GM23338 (cell line): ENCODE data around the gene UNC5C. TPM values are rescaled to one million over a fixed set of nuclear protein-coding genes. Genes with fewer than 3 reads are reported as not detected.

ENCODE experiments used
- ATAC-seq: fragments of 200-7000 bp; cut with Tn5 transposase; 3 replicates; pipeline ENCODE4 v1.9.1; 2020
- DNase-seq: peaks from one replicate; pipeline ENCODE4 v3.0.0-alpha.2; 2015; ENCODE audit warnings: low spot score
- H2AFZ ChIP-seq: fragments of 200-600 bp; sonication (generic); 2 replicates; pipeline ENCODE4 v1.8.0; 2016; ENCODE audit warnings: antibody characterized with exemption, mild to moderate bottlenecking, moderate library complexity
- H3F3A ChIP-seq: fragments of 200-600 bp; sonication (generic); replicated peaks from 2 replicates; pipeline ENCODE4 v1.8.0; 2017; ENCODE audit warnings: antibody characterized with exemption, mixed run types, low read depth
- H3K27ac ChIP-seq: fragments of 200-600 bp; sonication (generic); 2 replicates; pipeline ENCODE4 v1.6.1; 2016; ENCODE audit warnings: low read depth
- H3K27me3 ChIP-seq: fragments of 200-600 bp; sonication (generic); 2 replicates; pipeline ENCODE4 v1.8.0; 2016; ENCODE audit warnings: mild to moderate bottlenecking, mixed run types, moderate library complexity; ENCODE audit not compliant: insufficient read depth
- H3K36me3 ChIP-seq: fragments of 200-600 bp; sonication (generic); 2 replicates; pipeline ENCODE4 v1.8.0; 2016; ENCODE audit warnings: mild to moderate bottlenecking; ENCODE audit not compliant: insufficient read depth
- H3K4me1 ChIP-seq: fragments of 200-600 bp; sonication (generic); 2 replicates; pipeline ENCODE4 v1.8.0; 2016; ENCODE audit warnings: mild to moderate bottlenecking, moderate library complexity; ENCODE audit not compliant: insufficient read depth
- H3K4me2 ChIP-seq: fragments of 200-600 bp; sonication (generic); 2 replicates; pipeline ENCODE4 v1.7.1; 2017; ENCODE audit warnings: mixed run types
- H3K4me3 ChIP-seq: fragments of 200-600 bp; sonication (generic); 2 replicates; pipeline ENCODE4 v1.6.1; 2016; ENCODE audit warnings: mixed run types
- H3K79me2 ChIP-seq: fragments of 200-600 bp; sonication (generic); replicated peaks from 2 replicates; pipeline ENCODE4 v1.8.0; 2017; ENCODE audit warnings: mild to moderate bottlenecking; ENCODE audit not compliant: insufficient read depth
- H3K9me2 ChIP-seq: fragments of 200-600 bp; sonication (generic); 2 replicates; pipeline ENCODE4 v1.8.0; 2017; ENCODE audit not compliant: insufficient read depth
- H4K20me1 ChIP-seq: fragments of 200-600 bp; sonication (generic); replicated peaks from 2 replicates; pipeline ENCODE4 v1.8.0; 2017; ENCODE audit warnings: mild to moderate bottlenecking; ENCODE audit not compliant: insufficient read depth
- H3K27ac Mint-ChIP-seq: 2 replicates; pipeline ENCODE4 v1.8.0; 2020; ENCODE audit warnings: inconsistent platforms, mild to moderate bottlenecking, moderate library complexity, mixed read lengths
- H3K27me3 Mint-ChIP-seq: 3 replicates; pipeline ENCODE4 v1.8.0; 2022; ENCODE audit warnings: low read depth, mild to moderate bottlenecking, moderate library complexity, mixed read lengths, inconsistent platforms; ENCODE audit not compliant: insufficient read depth, poor library complexity
- H3K36me3 Mint-ChIP-seq: 3 replicates; pipeline ENCODE4 v1.8.0; 2021; ENCODE audit warnings: low read depth, mild to moderate bottlenecking, inconsistent platforms, moderate library complexity, mixed read lengths
- H3K4me1 Mint-ChIP-seq: 3 replicates; pipeline ENCODE4 v1.8.0; 2020; ENCODE audit warnings: mild to moderate bottlenecking, inconsistent platforms, mixed read lengths
- H3K4me3 Mint-ChIP-seq: 3 replicates; pipeline ENCODE4 v1.8.0; 2021; ENCODE audit warnings: moderate library complexity, mild to moderate bottlenecking, inconsistent platforms, mixed read lengths
- H3K9me3 Mint-ChIP-seq: 3 replicates; pipeline ENCODE4 v1.8.0; 2020; ENCODE audit warnings: moderate library complexity, mild to moderate bottlenecking, inconsistent platforms, mixed read lengths
- CREB1 ChIP-seq: fragments of 250-450 bp; sonication (Bioruptor Pico); IDR thresholded peaks from 2 replicates; pipeline ENCODE4 v1.5.0; 2020; ENCODE audit warnings: low read depth, mild to moderate bottlenecking, moderate library complexity
- CTCF ChIP-seq, 2 experiments: fragments of 200-600 bp in 1 of 2; sonication (generic) in 1 of 2; conservative IDR thresholded peaks; 2 replicates each; pipeline versions ENCODE4 v1.5.1 to v1.6.1; 2016 to 2017; ENCODE audit warnings: antibody characterized with exemption in 2 of 2, low read depth in 2 of 2, mild to moderate bottlenecking in 2 of 2, moderate library complexity in 1 of 2
- EZH2 ChIP-seq: fragments of 200-600 bp; sonication (generic); IDR thresholded peaks from one replicate; pipeline ENCODE4 v1.8.0; 2017; ENCODE audit warnings: antibody characterized with exemption, mild to moderate bottlenecking, low read depth; ENCODE audit not compliant: unreplicated experiment
- EZH2phosphoT487 ChIP-seq: fragments of 200-600 bp; sonication (generic); IDR thresholded peaks from one replicate; pipeline ENCODE4 v1.8.1; 2018; ENCODE audit warnings: antibody characterized with exemption; ENCODE audit not compliant: unreplicated experiment
- JUNB ChIP-seq: IDR thresholded peaks from one replicate; pipeline ENCODE4 v1.6.1; 2016; ENCODE audit warnings: antibody characterized with exemption; ENCODE audit not compliant: unreplicated experiment
- NANOG ChIP-seq: IDR thresholded peaks from 2 replicates; pipeline ENCODE4 v1.6.1; 2016; ENCODE audit warnings: antibody characterized with exemption, borderline replicate concordance
- POLR2AphosphoS5 ChIP-seq: IDR thresholded peaks from 2 replicates; pipeline ENCODE4 v1.6.1; 2016; ENCODE audit warnings: antibody characterized with exemption, low read depth
- STAT1 ChIP-seq: IDR thresholded peaks from one replicate; pipeline ENCODE4 v1.6.1; 2016; ENCODE audit warnings: antibody characterized with exemption; ENCODE audit not compliant: unreplicated experiment
- ZNF114 ChIP-seq: fragments of 250-450 bp; sonication (Bioruptor Pico); IDR thresholded peaks from 2 replicates; pipeline ENCODE4 v1.5.0; 2020; ENCODE audit warnings: mild to moderate bottlenecking, moderate library complexity
- ZNF331 ChIP-seq: fragments of 250-450 bp; sonication (Bioruptor Pico); IDR thresholded peaks from 2 replicates; pipeline ENCODE4 v1.5.0; 2020; ENCODE audit warnings: low read depth, mild to moderate bottlenecking, moderate library complexity
- polyA plus RNA-seq: library from polyadenylated mRNA; unstranded; fragments of >200 nt; fragmentation: Nextera tagmentation; extraction: Ambion mirVana; gene quantifications from 2 replicates; pipeline ENCODE4 v1.2.1, GENCODE V29; 2016
- total RNA-seq: library from RNA; depleted of rRNA; stranded (reverse); fragments of >200 nt; shearing (Covaris generic); gene quantifications from 2 replicates; pipeline ENCODE4 v1.2.3, GENCODE V29; 2014
- TF ChIP-seq, protein P1 (sequence below): fragments of 250-450 bp; sonication (Bioruptor Pico); IDR thresholded peaks from 2 replicates; pipeline ENCODE4 v1.5.0; 2020; ENCODE audit warnings: mild to moderate bottlenecking, moderate library complexity
- TF ChIP-seq, protein P2 (sequence below): IDR thresholded peaks from one replicate; pipeline ENCODE4 v1.6.1; 2018; ENCODE audit warnings: antibody characterized with exemption; ENCODE audit not compliant: unreplicated experiment
- TF ChIP-seq, protein P3 (sequence below): IDR thresholded peaks from 2 replicates; pipeline ENCODE4 v1.6.1; 2016; ENCODE audit warnings: antibody characterized with exemption

Gene UNC5C
- total and polyA plus RNA-seq, 2 experiments from 2014 or later = 0.08 to 0.21 TPM

- no peak overlapping the region for H3K27ac Mint-ChIP-seq
- no peaks in the 10 kb centered on the region for H3K27me3 Mint-ChIP-seq
- Histone ChIP-seq H2AFZ (no peak overlapping the region), H3K27ac (no peak overlapping the region), H3K4me2 (no peak overlapping the region), H3K4me1 (no peaks in the 10 kb centered on the region), H3K79me2 (no peaks in the 10 kb centered on the region), H3K9me2 (0 out of 2 replicates have a peak, but pooled peaks cover 9% of the 10 kb centered on the region), H3K36me3 (no peaks in the 10 kb centered on the region), H3K27me3 (no peaks in the 10 kb centered on the region), H4K20me1 (no peaks in the 10 kb centered on the region), H3F3A (no peaks in the 10 kb centered on the region), H3K4me3 (no peak overlapping the region)
- ATAC-seq (no peak), DNase-seq (no peak)
- no peak overlapping the region for H3K4me3 Mint-ChIP-seq
- no peaks in the 10 kb centered on the region; the same call in 2 of the 3 replicates for H3K9me3 Mint-ChIP-seq
- no peaks in the 10 kb centered on the region; the same call in 2 of the 3 replicates for H3K4me1 Mint-ChIP-seq
- no peak for TF ChIP-seq EZH2
- TF ChIP-seq ZNF331 (CRISPR knock-in tag) = no peak
- TF ChIP-seq ZNF114 (CRISPR knock-in tag) = no peak
- no peak for TF ChIP-seq NANOG
- TF ChIP-seq JUNB = no peak
- TF ChIP-seq, protein P1, sequence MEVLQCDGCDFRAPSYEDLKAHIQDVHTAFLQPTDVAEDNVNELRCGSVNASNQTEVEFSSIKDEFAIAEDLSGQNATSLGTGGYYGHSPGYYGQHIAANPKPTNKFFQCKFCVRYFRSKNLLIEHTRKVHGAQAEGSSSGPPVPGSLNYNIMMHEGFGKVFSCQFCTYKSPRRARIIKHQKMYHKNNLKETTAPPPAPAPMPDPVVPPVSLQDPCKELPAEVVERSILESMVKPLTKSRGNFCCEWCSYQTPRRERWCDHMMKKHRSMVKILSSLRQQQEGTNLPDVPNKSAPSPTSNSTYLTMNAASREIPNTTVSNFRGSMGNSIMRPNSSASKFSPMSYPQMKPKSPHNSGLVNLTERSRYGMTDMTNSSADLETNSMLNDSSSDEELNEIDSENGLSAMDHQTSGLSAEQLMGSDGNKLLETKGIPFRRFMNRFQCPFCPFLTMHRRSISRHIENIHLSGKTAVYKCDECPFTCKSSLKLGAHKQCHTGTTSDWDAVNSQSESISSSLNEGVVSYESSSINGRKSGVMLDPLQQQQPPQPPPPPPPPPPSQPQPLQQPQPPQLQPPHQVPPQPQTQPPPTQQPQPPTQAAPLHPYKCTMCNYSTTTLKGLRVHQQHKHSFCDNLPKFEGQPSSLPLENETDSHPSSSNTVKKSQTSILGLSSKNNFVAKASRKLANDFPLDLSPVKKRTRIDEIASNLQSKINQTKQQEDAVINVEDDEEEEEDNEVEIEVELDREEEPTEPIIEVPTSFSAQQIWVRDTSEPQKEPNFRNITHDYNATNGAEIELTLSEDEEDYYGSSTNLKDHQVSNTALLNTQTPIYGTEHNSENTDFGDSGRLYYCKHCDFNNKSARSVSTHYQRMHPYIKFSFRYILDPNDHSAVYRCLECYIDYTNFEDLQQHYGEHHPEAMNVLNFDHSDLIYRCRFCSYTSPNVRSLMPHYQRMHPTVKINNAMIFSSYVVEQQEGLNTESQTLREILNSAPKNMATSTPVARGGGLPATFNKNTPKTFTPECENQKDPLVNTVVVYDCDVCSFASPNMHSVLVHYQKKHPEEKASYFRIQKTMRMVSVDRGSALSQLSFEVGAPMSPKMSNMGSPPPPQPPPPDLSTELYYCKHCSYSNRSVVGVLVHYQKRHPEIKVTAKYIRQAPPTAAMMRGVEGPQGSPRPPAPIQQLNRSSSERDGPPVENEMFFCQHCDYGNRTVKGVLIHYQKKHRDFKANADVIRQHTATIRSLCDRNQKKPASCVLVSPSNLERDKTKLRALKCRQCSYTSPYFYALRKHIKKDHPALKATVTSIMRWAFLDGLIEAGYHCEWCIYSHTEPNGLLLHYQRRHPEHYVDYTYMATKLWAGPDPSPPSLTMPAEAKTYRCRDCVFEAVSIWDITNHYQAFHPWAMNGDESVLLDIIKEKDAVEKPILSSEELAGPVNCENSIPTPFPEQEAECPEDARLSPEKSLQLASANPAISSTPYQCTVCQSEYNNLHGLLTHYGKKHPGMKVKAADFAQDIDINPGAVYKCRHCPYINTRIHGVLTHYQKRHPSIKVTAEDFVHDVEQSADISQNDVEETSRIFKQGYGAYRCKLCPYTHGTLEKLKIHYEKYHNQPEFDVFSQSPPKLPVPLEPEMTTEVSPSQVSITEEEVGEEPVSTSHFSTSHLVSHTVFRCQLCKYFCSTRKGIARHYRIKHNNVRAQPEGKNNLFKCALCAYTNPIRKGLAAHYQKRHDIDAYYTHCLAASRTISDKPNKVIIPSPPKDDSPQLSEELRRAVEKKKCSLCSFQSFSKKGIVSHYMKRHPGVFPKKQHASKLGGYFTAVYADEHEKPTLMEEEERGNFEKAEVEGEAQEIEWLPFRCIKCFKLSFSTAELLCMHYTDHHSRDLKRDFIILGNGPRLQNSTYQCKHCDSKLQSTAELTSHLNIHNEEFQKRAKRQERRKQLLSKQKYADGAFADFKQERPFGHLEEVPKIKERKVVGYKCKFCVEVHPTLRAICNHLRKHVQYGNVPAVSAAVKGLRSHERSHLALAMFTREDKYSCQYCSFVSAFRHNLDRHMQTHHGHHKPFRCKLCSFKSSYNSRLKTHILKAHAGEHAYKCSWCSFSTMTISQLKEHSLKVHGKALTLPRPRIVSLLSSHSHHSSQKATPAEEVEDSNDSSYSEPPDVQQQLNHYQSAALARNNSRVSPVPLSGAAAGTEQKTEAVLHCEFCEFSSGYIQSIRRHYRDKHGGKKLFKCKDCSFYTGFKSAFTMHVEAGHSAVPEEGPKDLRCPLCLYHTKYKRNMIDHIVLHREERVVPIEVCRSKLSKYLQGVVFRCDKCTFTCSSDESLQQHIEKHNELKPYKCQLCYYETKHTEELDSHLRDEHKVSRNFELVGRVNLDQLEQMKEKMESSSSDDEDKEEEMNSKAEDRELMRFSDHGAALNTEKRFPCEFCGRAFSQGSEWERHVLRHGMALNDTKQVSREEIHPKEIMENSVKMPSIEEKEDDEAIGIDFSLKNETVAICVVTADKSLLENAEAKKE = no peak
- no peak for TF ChIP-seq POLR2AphosphoS5
- TF ChIP-seq CTCF (conservative IDR thresholded peaks at IDR 0.05; ENCODE audit: low read depth in 2 of 2) = no peak
- TF ChIP-seq STAT1 = no peak
- TF ChIP-seq EZH2phosphoT487 = no peak
- TF ChIP-seq, protein P2, sequence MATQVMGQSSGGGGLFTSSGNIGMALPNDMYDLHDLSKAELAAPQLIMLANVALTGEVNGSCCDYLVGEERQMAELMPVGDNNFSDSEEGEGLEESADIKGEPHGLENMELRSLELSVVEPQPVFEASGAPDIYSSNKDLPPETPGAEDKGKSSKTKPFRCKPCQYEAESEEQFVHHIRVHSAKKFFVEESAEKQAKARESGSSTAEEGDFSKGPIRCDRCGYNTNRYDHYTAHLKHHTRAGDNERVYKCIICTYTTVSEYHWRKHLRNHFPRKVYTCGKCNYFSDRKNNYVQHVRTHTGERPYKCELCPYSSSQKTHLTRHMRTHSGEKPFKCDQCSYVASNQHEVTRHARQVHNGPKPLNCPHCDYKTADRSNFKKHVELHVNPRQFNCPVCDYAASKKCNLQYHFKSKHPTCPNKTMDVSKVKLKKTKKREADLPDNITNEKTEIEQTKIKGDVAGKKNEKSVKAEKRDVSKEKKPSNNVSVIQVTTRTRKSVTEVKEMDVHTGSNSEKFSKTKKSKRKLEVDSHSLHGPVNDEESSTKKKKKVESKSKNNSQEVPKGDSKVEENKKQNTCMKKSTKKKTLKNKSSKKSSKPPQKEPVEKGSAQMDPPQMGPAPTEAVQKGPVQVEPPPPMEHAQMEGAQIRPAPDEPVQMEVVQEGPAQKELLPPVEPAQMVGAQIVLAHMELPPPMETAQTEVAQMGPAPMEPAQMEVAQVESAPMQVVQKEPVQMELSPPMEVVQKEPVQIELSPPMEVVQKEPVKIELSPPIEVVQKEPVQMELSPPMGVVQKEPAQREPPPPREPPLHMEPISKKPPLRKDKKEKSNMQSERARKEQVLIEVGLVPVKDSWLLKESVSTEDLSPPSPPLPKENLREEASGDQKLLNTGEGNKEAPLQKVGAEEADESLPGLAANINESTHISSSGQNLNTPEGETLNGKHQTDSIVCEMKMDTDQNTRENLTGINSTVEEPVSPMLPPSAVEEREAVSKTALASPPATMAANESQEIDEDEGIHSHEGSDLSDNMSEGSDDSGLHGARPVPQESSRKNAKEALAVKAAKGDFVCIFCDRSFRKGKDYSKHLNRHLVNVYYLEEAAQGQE = no peak
- TF ChIP-seq, protein P3, sequence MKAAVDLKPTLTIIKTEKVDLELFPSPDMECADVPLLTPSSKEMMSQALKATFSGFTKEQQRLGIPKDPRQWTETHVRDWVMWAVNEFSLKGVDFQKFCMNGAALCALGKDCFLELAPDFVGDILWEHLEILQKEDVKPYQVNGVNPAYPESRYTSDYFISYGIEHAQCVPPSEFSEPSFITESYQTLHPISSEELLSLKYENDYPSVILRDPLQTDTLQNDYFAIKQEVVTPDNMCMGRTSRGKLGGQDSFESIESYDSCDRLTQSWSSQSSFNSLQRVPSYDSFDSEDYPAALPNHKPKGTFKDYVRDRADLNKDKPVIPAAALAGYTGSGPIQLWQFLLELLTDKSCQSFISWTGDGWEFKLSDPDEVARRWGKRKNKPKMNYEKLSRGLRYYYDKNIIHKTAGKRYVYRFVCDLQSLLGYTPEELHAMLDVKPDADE = no peak
- TF ChIP-seq CREB1 (CRISPR knock-in tag) = no peak
- no peaks in the 10 kb centered on the region for H3K36me3 Mint-ChIP-seq
Observed at GRCh38 chr4:95422436-95422835, 126.3 kb downstream of the UNC5C start.
